ENCODE results near the gene MRPS25.

DNA sequence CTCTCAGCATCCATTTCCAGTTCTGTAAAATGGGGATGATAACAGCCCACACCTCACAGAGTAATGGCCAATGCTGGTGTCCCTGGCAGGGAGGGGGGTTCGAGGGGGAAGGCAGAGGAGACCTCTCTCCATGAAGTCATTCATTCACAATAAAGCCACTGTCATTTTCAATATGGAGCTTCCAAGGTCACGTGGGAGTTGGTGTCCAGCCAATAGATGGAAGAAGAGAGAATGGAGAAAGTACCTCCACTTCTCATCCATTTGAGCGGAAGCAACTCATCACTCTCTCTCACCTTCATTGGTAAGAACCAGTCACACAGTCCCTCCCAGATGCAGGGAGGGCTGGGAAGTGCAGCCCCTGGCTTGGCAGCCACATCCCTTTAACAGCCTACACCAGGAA, 48.8 kb upstream of the MRPS25 start:
- TF ChIP-seq POLR2A (IDR thresholded peaks at IDR 0.05), result no peak
- TF ChIP-seq POLR2AphosphoS5 (IDR thresholded peaks at IDR 0.05), result no peak
